Hematopoietic multipotent progenitor cell treated with erythropoietin and hydrocortisone succinate and interleukin-3 and kit ligand, for 17 days (in vitro differentiated cells): ENCODE data around the gene RNF207.
"Not testable (repeated sequence)": the region's sequence is repeated elsewhere in the genome, so short reads cannot be mapped to it uniquely, and the experiment has no call there.

Source experiments
- DNase-seq: peaks from one replicate; pipeline ENCODE4 v3.0.0-alpha.2; 2015; ENCODE audit warnings: low spot score

RNF207 gene

GRCh38 chr1:6200188-6200809 lies 5.6 kb upstream of the RNF207 start:
- no peak for DNase-seq

GRCh38 chr1:6202256-6202655 lies 3.7 kb upstream of the RNF207 start:
- DNase-seq = no peak

GRCh38 chr1:6206520-6206855 lies 569 bp downstream of the RNF207 start:
- no peak for DNase-seq

GRCh38 chr1:6207075-6207885 lies 1.4 kb downstream of the RNF207 start:
- DNase-seq = no peak

- no peak for DNase-seq
Measured at GRCh38 chr1:6207921-6208320, 2.0 kb downstream of the RNF207 start.

- DNase-seq = no peak
Measured at GRCh38 chr1:6208723-6209660, 3.1 kb downstream of the RNF207 start.

- DNase-seq = no peak
Measured at GRCh38 chr1:6209661-6210580, 4.0 kb downstream of the RNF207 start.

- DNase-seq = no peak
Measured at GRCh38 chr1:6210591-6211355, 4.9 kb downstream of the RNF207 start.

GRCh38 chr1:6211731-6212130 lies 5.8 kb downstream of the RNF207 start:
- DNase-seq = no peak

- no peak for DNase-seq
Measured at GRCh38 chr1:6212193-6212959, 6.5 kb downstream of the RNF207 start.

GRCh38 chr1:6218375-6219164 lies 12.7 kb downstream of the RNF207 start:
- no peak for DNase-seq

- DNase-seq = not testable (repeated sequence)
Measured at GRCh38 chr1:6219641-6220040, 13.7 kb downstream of the RNF207 start.

GRCh38 chr1:6220236-6220635 lies 14.3 kb downstream of the RNF207 start:
- no peak for DNase-seq

- DNase-seq = no peak
Measured at GRCh38 chr1:6221210-6221784, 15.4 kb downstream of the RNF207 start.

- no peak for DNase-seq
Measured at GRCh38 chr1:6222636-6223035, 16.7 kb downstream of the RNF207 start.

GRCh38 chr1:6223617-6224016 lies 17.7 kb downstream of the RNF207 start:
- DNase-seq = no peak

- no peak for DNase-seq
Measured at GRCh38 chr1:6224718-6225117, 18.8 kb downstream of the RNF207 start.

GRCh38 chr1:6225651-6226050 lies 19.7 kb downstream of the RNF207 start:
- no peak for DNase-seq

- DNase-seq = no peak
Measured at GRCh38 chr1:6233376-6233775, 27.5 kb downstream of the RNF207 start.
